HG03196 (cell line): ENCODE measurements around the gene SUPT5H.

Experiments
- ATAC-seq: cut with Tn5 transposase; IDR thresholded peaks from one replicate; pipeline ENCODE4 v1.9.1; 2021; ENCODE audit not compliant: unreplicated experiment

SUPT5H gene

GRCh38 chr19:39445196-39446111 lies at the start of gene SUPT5H:
Gene SUPT5H, plus strand, starts transcription at chr19:39445582. Its CDS starts 309 bp downstream, at chr19:39445891.
- peak; percentile 84 for ATAC-seq

DNA sequence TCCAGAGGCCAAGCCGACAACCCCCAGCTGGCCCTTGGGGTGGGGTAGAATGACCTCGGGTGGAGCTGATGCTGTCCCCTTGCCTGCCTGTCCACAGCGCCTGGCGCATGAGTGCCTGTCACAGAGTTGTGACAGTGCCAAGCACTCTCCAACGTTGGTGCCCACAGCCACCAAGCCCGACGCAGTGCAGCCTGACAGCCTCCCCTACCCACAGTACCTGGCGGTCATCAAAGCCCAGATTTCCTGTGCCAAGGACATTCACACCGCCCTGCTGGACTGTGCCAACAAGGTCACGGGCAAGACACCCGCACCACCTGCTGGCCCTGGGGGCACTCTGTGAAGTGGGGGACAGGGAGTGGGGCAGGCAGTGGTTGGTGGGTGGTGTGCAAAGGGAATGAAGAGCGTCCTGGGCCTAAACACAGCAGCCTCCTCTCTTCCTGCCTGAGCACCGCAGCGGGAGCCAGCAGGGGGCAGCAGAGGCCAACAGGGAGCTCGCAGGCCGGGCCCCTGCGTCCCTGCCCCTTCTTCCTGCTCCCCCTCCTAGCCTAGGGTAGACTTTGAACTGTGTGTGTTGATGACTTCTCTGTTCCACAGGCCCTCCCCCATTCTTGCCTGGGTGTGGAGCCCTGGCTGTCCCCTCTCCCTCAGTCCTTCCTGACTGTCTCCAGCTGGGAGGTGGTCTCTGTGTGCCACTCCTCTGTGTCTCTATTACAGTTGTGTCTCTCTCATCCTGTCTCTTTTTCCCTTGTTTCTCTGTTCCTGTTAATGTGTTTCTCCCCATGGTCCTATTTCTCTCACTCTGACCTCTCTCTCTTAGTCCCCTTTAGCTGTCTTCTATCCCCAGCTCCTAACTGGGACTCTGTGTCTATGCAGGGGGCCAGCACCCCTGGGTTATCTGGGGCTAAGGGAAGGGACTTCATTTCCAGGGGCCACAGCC lies 47.8 kb upstream of the SUPT5H start:
- ATAC-seq: peak; percentile 32

GRCh38 chr19:39398297-39398864 lies 47.0 kb upstream of the SUPT5H start:
- no peak for ATAC-seq

- ATAC-seq: no peak
Observed at GRCh38 chr19:39399668-39400050, 45.7 kb upstream of the SUPT5H start.

- ATAC-seq: no peak
Observed at GRCh38 chr19:39400061-39400460, 45.3 kb upstream of the SUPT5H start.

DNA sequence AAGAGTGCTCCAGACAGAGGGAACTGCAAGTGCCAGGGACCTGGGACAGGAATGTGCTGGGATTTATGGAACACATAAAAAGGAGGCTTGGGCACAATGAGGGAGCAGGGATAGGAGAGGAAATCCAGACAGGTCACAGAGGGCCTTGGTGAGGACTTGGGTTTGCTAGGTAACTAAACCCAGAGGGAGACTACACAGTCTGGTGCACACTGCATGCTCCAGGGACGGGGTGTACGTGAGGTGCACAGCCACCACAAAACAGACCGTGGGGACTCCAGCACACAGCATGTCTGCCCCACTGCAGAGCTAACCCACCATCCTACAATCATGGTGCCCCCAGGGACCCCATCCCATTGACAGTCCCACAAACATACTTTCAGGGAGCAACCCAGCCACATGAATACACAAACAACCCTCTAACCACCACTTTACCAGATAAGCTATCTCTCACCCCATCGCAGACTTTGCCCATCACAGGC lies 44.3 kb upstream of the SUPT5H start:
- ATAC-seq: peak; percentile 6

- ATAC-seq: peak; percentile 23
Observed at GRCh38 chr19:39401549-39402345, 43.6 kb upstream of the SUPT5H start.

GRCh38 chr19:39402346-39403300 lies 42.8 kb upstream of the SUPT5H start:
- ATAC-seq: peak; percentile 21

DNA sequence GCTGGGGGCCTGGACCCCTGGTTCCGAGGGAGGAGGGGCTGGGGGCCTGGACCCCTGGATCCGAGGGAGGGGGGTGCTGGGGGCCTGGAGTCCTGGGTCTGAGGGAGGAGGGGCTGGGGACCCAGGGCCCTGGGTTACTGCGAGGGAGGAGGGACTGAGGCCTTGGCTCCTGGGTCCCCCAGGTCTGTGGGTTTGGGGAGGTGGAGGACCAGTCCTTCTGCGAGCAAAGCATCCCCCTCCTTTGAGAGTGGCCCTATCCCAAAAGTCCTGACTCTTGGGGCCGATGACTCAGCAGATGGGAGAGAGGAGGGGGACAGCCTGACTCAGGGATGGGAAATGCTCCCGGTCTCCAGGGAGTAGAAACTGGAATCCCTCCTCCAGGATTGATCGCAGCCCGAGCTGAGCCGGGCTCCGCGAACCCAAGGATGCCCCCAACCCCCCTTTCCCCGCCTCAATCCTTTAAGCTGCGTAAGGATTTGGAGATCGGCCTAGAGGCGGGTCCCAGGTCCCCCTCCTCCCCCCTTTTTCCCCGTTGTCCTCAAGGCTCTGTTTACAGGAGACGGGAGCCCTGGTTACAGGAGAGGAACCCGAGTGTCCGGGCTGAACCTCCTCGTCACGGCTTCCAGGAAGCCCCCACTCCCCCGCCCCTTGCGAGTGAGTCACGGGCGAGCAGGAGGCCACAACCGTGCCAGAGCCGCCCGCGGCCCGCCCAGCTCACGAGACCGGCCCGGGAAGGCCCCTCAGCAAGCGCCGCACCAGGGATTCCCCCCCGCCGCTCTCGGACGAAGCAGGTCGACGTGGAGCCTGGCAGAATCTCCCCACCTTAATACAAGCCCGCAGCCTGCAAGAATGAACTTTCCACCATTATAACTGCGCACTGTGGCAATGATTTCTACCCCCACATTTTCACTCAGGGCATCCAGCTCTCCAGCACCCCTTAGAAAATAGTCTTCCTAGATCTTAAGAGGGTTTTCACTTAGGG lies 41.8 kb upstream of the SUPT5H start:
- ATAC-seq: peak; percentile 31

DNA sequence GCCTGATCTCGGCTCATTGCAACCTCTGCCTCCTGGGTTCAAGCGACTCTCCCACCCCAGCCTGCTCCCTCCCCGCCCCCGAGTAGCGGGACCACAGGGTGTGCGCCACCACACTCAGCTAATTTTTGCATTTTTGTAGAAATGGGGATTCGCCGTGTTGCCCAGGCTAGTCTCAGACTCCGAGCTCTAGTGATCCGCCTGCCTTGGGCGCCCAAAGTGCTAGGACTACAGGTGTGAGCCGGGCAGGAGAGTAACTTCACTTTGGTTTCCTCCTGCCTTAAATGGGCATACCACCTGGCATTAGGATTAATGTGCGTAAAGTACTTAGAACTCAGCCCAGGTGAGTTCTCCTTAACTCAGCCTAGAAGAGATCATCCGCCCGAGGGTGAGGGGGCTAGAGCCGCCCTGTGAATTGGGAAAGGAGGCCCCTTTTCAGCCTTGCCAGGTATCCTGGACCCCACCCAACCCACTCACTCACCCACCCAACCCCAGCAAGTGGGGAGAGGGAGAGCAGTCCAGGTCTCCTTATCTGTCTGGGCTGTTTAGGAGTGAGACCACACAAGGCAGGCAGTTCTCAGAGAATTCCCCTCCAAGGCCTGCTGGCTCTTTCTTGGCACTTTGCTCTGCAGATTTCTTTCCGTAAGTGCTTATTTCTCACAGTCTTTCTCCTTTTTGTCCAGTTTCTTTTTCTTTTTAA lies 40.0 kb upstream of the SUPT5H start:
- ATAC-seq: no peak

- ATAC-seq: no peak
Observed at GRCh38 chr19:39405958-39406655, 39.3 kb upstream of the SUPT5H start.

GRCh38 chr19:39406656-39407409 lies 38.5 kb upstream of the SUPT5H start, which contains the start of gene ZFP36:
Gene ZFP36, plus strand, starts transcription at chr19:39406847. Its CDS starts 58 bp downstream, at chr19:39406905.
- peak; percentile 20 for ATAC-seq

DNA sequence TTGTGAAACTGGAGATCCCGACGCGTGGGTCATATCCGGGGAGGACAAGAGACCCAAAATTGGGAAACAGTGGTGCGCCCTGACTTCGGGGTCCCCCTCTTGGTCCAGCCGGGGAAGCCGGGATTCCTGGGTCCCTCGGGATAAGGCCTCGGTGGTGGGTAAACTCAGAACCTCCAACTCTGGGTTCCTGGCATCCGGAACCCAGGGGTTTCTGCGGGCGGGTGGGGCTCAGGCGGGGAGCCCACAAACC lies 38.0 kb upstream of the SUPT5H start:
- no peak for ATAC-seq

DNA sequence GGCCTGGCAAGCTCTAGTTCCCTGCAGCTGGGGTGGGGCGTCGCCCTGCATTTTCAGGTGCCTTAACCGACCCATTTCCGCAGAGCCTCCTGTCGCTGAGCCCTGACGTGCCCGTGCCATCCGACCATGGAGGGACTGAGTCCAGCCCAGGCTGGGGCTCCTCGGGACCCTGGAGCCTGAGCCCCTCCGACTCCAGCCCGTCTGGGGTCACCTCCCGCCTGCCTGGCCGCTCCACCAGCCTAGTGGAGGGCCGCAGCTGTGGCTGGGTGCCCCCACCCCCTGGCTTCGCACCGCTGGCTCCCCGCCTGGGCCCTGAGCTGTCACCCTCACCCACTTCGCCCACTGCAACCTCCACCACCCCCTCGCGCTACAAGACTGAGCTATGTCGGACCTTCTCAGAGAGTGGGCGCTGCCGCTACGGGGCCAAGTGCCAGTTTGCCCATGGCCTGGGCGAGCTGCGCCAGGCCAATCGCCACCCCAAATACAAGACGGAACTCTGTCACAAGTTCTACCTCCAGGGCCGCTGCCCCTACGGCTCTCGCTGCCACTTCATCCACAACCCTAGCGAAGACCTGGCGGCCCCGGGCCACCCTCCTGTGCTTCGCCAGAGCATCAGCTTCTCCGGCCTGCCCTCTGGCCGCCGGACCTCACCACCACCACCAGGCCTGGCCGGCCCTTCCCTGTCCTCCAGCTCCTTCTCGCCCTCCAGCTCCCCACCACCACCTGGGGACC lies 37.6 kb upstream of the SUPT5H start:
- no peak for ATAC-seq

GRCh38 chr19:39408392-39409207 lies 36.8 kb upstream of the SUPT5H start:
- ATAC-seq: no peak
